Epidermal melanocyte (primary cell): ENCODE results near the gene KL.

Source experiments
- DNase-seq: peaks from one replicate; pipeline ENCODE4 v3.0.0; 2011; ENCODE audit warnings: low spot score; ENCODE audit not compliant: insufficient read length

Gene KL

GRCh38 chr13:33033986-33034385 lies 17.8 kb downstream of the KL start:
- no peak for DNase-seq

- no peak for DNase-seq
Measured at GRCh38 chr13:33034882-33035520, 18.8 kb downstream of the KL start.

- no peak for DNase-seq
Measured at GRCh38 chr13:33037673-33038072, 21.4 kb downstream of the KL start.

- no peak for DNase-seq
Measured at GRCh38 chr13:33040090-33040489, 23.9 kb downstream of the KL start.

GRCh38 chr13:33045851-33046592 lies 29.8 kb downstream of the KL start:
- DNase-seq, result no peak

GRCh38 chr13:33050161-33050560 lies 33.9 kb downstream of the KL start:
- no peak for DNase-seq

- DNase-seq, result no peak
Measured at GRCh38 chr13:33051632-33052031, 35.4 kb downstream of the KL start.

- peak; percentile 32 for DNase-seq
Measured at GRCh38 chr13:33052506-33053280, 36.5 kb downstream of the KL start.

- DNase-seq, result no peak
Measured at GRCh38 chr13:33053397-33054066, 37.3 kb downstream of the KL start.

GRCh38 chr13:33057019-33057780 lies 41.0 kb downstream of the KL start:
- no peak for DNase-seq

- DNase-seq, result no peak
Measured at GRCh38 chr13:33058776-33059327, 42.6 kb downstream of the KL start.

GRCh38 chr13:33060815-33061214 lies 44.6 kb downstream of the KL start:
- no peak for DNase-seq

GRCh38 chr13:33066329-33066728 lies 50.1 kb downstream of the KL start:
- no peak for DNase-seq

- no peak for DNase-seq
Measured at GRCh38 chr13:33069365-33069764, 53.1 kb downstream of the KL start.

- no peak for DNase-seq
Measured at GRCh38 chr13:33070713-33071112, 54.5 kb downstream of the KL start.

- DNase-seq, result no peak
Measured at GRCh38 chr13:33072282-33072681, 56.1 kb downstream of the KL start.

GRCh38 chr13:33072759-33073158 lies 56.5 kb downstream of the KL start:
- no peak for DNase-seq

- no peak for DNase-seq
Measured at GRCh38 chr13:33073338-33073737, 57.1 kb downstream of the KL start.

GRCh38 chr13:33076001-33076992 lies 60.1 kb downstream of the KL start:
- DNase-seq, result no peak

- DNase-seq, result no peak
Measured at GRCh38 chr13:33078263-33078662, 62.0 kb downstream of the KL start.
